Peyer's patch (tissue), 4 donors: Measurements from ENCODE around the gene COMTD1. TPM values are rescaled to one million over a fixed set of nuclear protein-coding genes. Genes with fewer than 3 reads are reported as not detected.

Experiments used
- DNase-seq, 3 donors: peaks; one replicate each; pipeline ENCODE4 v3.0.0-alpha.2; 2017 to 2019
- H3K27ac ChIP-seq, 4 donors: fragments of 200-600 bp; sonication (generic); one replicate each; pipeline ENCODE4 v1.5.1; 2016 to 2019
- H3K27me3 ChIP-seq, 2 donors: fragments of 200-600 bp; sonication (generic); one replicate each; pipeline ENCODE4 v1.5.1; 2019
- H3K36me3 ChIP-seq, 3 donors: fragments of 200-600 bp; sonication (generic); one replicate each; pipeline ENCODE4 v1.5.1; 2016 to 2019
- H3K4me1 ChIP-seq, 4 donors: fragments of 200-600 bp; sonication (generic); one replicate each; pipeline ENCODE4 v1.5.1; 2016 to 2019
- H3K4me3 ChIP-seq, 4 donors: fragments of 200-600 bp; sonication (generic); 1 replicate in 3 of 4; 2 replicates in 1 of 4; pipeline ENCODE4 v1.5.1; 2016 to 2019; ENCODE audit warnings: mild to moderate bottlenecking in 1 of 4
- H3K9me3 ChIP-seq, 4 donors: fragments of 200-600 bp; sonication (generic); one replicate each; pipeline ENCODE4 v1.5.1; 2016 to 2019; ENCODE audit warnings: mild to moderate bottlenecking in 1 of 4
- POLR2A ChIP-seq, 2 donors: fragments of 450-650 bp; IDR thresholded peaks; one replicate each; pipeline ENCODE4 v1.5.1; 2017; ENCODE audit warnings: antibody characterized with exemption in 2 of 2, mild to moderate bottlenecking in 2 of 2, moderate library complexity in 2 of 2
- total RNA-seq, 4 donors: library from RNA; depleted of rRNA; stranded (reverse); fragments of >200 nt; gene quantifications; one replicate each; pipeline ENCODE4 v1.1.0, GENCODE V29; 2016
- TF ChIP-seq, protein P1 (sequence below), 6 experiments: fragments of 450-650 bp in 4 of 6; fragments of 200-600 bp in 2 of 6; sonication (generic) in 1 of 6; IDR thresholded peaks; one replicate each; pipeline ENCODE4 v1.5.1; 2017 to 2019; ENCODE audit warnings: antibody characterized with exemption in 6 of 6, mild to moderate bottlenecking in 3 of 6, moderate library complexity in 1 of 6

COMTD1 gene
- total RNA-seq, 4 donors from 2014 or later: 86.6 to 205 (median 147) TPM

GRCh38 chr10:75211007-75211691 lies 24.6 kb downstream of the COMTD1 start:
- peak in 1 of 3 donors; percentile 73 for DNase-seq
- H3K9me3 ChIP-seq: no peaks in the 10 kb centered on the region
- H3K4me3 ChIP-seq: peak overlapping the region; percentile 74 to 91 (median 90)
- peaks cover 0 to 27% (median 4%) of the 10 kb centered on the region in 4 donors for H3K4me1 ChIP-seq
- no peaks in the 10 kb centered on the region for H3K27me3 ChIP-seq
- peak overlapping the region; percentile 92 to 99 (median 99) for H3K27ac ChIP-seq
- TF ChIP-seq, protein P1, sequence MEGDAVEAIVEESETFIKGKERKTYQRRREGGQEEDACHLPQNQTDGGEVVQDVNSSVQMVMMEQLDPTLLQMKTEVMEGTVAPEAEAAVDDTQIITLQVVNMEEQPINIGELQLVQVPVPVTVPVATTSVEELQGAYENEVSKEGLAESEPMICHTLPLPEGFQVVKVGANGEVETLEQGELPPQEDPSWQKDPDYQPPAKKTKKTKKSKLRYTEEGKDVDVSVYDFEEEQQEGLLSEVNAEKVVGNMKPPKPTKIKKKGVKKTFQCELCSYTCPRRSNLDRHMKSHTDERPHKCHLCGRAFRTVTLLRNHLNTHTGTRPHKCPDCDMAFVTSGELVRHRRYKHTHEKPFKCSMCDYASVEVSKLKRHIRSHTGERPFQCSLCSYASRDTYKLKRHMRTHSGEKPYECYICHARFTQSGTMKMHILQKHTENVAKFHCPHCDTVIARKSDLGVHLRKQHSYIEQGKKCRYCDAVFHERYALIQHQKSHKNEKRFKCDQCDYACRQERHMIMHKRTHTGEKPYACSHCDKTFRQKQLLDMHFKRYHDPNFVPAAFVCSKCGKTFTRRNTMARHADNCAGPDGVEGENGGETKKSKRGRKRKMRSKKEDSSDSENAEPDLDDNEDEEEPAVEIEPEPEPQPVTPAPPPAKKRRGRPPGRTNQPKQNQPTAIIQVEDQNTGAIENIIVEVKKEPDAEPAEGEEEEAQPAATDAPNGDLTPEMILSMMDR (IDR thresholded peaks at IDR 0.05): no peak
- TF ChIP-seq POLR2A (IDR thresholded peaks at IDR 0.05): peak; percentile 53 to 55
- H3K36me3 ChIP-seq: peaks cover 0 to 45% (median 0%) of the 10 kb centered on the region in 3 donors

DNA sequence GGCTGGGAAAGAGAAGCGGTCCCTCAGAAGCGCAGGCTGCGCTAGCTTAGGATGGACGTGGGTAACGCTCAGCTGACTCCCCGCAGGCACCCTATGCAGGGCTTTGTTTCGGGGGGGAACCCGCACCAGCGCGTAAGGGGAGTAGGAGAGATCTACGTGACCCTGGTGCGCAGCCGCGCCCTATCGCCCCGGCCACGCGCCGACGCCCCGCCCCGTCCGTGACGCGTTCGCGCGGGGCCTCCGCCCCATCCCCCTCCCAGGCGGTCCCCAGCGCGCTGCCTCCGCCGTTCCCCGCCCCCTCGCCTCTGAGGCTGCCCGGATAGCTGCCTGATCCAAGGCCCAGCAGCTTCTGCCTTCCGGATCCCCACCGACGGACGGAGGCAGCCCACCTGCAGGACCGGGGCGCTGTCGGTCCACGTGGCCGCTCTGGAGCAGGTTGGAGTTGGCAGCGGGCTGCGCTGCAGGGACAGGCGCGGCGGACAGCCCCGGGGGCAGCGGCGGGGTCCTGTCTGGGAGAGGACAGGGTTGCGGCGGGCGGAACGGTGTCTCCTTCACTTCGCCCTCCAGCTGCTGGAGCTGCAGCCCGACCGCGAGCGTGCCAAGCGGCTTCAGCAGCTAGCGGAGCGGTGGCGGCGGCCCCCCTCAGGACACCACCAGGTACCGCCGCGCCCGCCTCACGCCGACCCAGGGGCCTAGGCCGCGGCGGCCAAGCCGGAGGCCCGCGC lies 25.3 kb downstream of the COMTD1 start, which contains the start of gene VDAC2:
VDAC2 (plus strand) TSS at position 515 of the 725 bp plus-strand sequence. CDS start 363 bp downstream, outside the sequence.
- Histone ChIP-seq H3K27ac (peak within 1 kb of the TSS; percentile 92 to 99 (median 99)), H3K4me3 (peak within 1 kb of the TSS; percentile 74 to 91 (median 90)), H3K4me1 (peaks cover 0 to 23% (median 2%) of the 10 kb centered on the region in 4 donors), H3K27me3 (no peaks in the 10 kb centered on the region), H3K9me3 (no peaks in the 10 kb centered on the region), H3K36me3 (peaks cover 0 to 38% (median 0%) of the 10 kb centered on the region in 3 donors)
- TF ChIP-seq, protein P1 (IDR thresholded peaks at IDR 0.05): no peak
- TF ChIP-seq POLR2A (IDR thresholded peaks at IDR 0.05): peak; percentile 85 to 93
- peak; percentile 87 to 96 (median 96) for DNase-seq

DNA sequence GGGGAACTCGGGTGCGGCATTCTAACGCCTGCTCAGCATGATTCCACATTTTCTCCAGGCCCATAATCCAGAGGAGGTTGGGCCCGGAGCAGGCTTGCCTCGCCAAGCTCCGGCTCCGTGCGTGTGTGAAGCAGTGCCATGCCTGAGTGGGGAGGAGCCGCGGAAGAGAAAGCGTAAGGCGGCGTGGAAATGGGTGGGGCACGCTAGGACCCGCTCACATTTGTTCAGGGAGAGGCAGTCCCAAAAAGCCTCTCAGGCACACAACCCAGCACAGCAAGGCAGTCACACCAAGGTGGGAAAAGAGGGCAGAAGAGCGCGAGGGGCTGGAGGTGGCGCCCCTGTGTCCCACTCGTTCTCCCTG lies 25.9 kb downstream of the COMTD1 start:
- Histone ChIP-seq H3K4me3 (peak overlapping the region; percentile 74 to 91 (median 90)), H3K9me3 (no peaks in the 10 kb centered on the region), H3K27ac (peak overlapping the region; percentile 92 to 99 (median 99)), H3K4me1 (peaks cover 0 to 22% (median 2%) of the 10 kb centered on the region in 4 donors), H3K27me3 (no peaks in the 10 kb centered on the region), H3K36me3 (peaks cover 0 to 32% (median 0%) of the 10 kb centered on the region in 3 donors)
- peak; percentile 74 to 90 (median 86) for DNase-seq
- TF ChIP-seq, protein P1 (IDR thresholded peaks at IDR 0.05): no peak
- peak in 1 of 2 donors; percentile 32 for TF ChIP-seq POLR2A (IDR thresholded peaks at IDR 0.05)

DNA sequence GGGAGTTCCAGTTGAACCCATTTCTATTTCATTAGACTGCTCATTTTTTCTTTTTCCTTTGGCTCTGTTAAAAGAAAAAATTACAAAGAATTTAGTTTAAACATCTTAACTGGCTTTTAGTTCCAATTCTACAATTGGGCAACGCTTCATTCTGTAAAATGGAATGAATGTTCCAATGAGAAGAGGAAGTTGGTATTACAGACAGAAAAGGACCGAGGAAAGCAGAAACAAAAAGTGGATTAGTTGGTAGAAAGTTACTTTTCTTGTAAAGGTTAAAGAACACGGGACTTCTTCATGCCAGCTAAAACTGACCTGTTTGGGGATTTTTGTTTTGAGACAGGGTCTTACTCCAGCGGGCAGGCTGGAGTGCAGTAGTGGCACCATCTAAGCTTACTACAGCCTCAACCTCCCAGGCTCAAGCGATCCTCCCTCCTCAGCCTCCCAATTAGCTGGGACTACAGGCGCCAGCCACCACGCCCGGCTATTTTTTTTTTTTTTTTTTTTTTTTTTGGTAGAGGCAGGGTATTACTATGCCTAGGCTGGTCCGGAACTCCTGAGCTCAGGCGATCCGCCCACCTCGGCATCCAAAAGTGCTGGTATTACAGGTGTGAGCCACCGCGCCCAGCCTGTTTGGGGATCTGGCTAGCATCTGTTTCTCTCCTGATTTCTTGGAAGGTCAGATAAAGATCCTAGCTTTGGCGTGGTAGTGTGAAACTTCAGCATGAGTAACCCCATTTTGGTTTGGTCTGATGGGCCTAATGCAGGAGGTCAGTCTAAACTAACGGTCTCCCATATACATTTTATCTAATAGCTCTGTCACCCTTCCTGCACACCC lies 26.5 kb downstream of the COMTD1 start:
- H3K4me1 ChIP-seq: peaks cover 0 to 17% (median 2%) of the 10 kb centered on the region in 4 donors
- DNase-seq: no peak
- no peaks in the 10 kb centered on the region for H3K27me3 ChIP-seq
- H3K4me3 ChIP-seq: peak overlapping the region; percentile 74 to 91 (median 90)
- TF ChIP-seq, protein P1 (IDR thresholded peaks at IDR 0.05): no peak
- no peak for TF ChIP-seq POLR2A (IDR thresholded peaks at IDR 0.05)
- peaks cover 0 to 26% (median 0%) of the 10 kb centered on the region in 3 donors for H3K36me3 ChIP-seq
- peak overlapping the region; percentile 92 to 99 (median 99) for H3K27ac ChIP-seq
- H3K9me3 ChIP-seq: no peaks in the 10 kb centered on the region

GRCh38 chr10:75208181-75208580 lies 27.6 kb downstream of the COMTD1 start:
- Histone ChIP-seq H3K9me3 (no peaks in the 10 kb centered on the region), H3K27me3 (no peaks in the 10 kb centered on the region), H3K4me3 (no peak overlapping the region), H3K36me3 (peaks cover 0 to 15% (median 0%) of the 10 kb centered on the region in 3 donors), H3K27ac (peak overlapping the region in 2 of 4 donors; percentile 4 to 36), H3K4me1 (peaks cover 0 to 17% (median 2%) of the 10 kb centered on the region in 4 donors)
- DNase-seq: no peak
- TF ChIP-seq, protein P1 (IDR thresholded peaks at IDR 0.05): no peak
- TF ChIP-seq POLR2A (IDR thresholded peaks at IDR 0.05): no peak
